Pancreas (tissue), 10 donors: ENCODE data around the gene CFDP1. TPM values are rescaled to one million over a fixed set of nuclear protein-coding genes. Genes with fewer than 3 reads are reported as not detected.

Source experiments
- ATAC-seq, 4 donors: fragments of 200-7000 bp; cut with Tn5 transposase; one replicate each; pipeline versions ENCODE4 v1.8.0 to v1.9.1; 2020; ENCODE audit warnings: mild to moderate bottlenecking in 4 of 4, moderate library complexity in 4 of 4
- DNase-seq, 6 donors: peaks; one replicate each; pipeline ENCODE4 v3.0.0-alpha.2; 2020
- FAIRE-seq: peaks from 2 replicates; lab custom pipeline; 2012; peaks lifted over from hg19 to GRCh38; lab: Jason Lieb, UNC
- H3K27ac ChIP-seq, 4 donors: fragments of 200-600 bp; sonication (generic); 1 replicate in 3 of 4; 2 replicates in 1 of 4; pipeline versions ENCODE4 v1.5.0 to v1.8.0; 2020
- H3K27me3 ChIP-seq, 4 donors: fragments of 200-600 bp; one replicate each; pipeline ENCODE4 v1.8.0; 2021
- H3K36me3 ChIP-seq, 3 donors: fragments of 200-600 bp; sonication (generic) in 1 of 3; one replicate each; pipeline versions ENCODE4 v1.5.0 to v1.8.0; 2020 to 2021
- H3K4me1 ChIP-seq, 3 donors: fragments of 200-600 bp; one replicate each; pipeline ENCODE4 v1.8.0; 2021
- H3K4me3 ChIP-seq, 4 donors: fragments of 200-600 bp; sonication (generic) in 2 of 4; one replicate each; pipeline versions ENCODE4 v1.5.0 to v1.8.0; 2020 to 2021
- H3K9me3 ChIP-seq, 4 donors: fragments of 200-600 bp; one replicate each; pipeline ENCODE4 v1.8.0; 2021
- WGBS, 2 donors: extraction: QIAGEN DNeasy Blood & Tissue Kit; methylation state at CpG; one replicate each; pipeline ENCODE4 v1.1.7; 2013; 5-methylcytosine and 5-hydroxymethylcytosine counted together
- intact Hi-C, 3 donors: fragments of 100-400 bp; cut with DNase I; formaldehyde crosslinking; loops; one replicate each; pipeline versions ENCODE4 v1.11.1 to v1.14.2; 2022
- polyA plus RNA-seq, 2 donors: library from polyadenylated mRNA; stranded (reverse); fragments of 200-250 nt; gene quantifications; one replicate each; pipeline ENCODE4 v1.2.3, GENCODE V29; 2013
- total RNA-seq, 6 donors: library from RNA; stranded (reverse); fragmentation: NEBNext Ultra II Directional in 4 of 6; extraction: Animal tissue kit (Norgen Biotek cat#: 25700) in 4 of 6; gene quantifications; one replicate each; pipeline versions ENCODE4 v1.2.1 to v1.2.4, GENCODE V29; 2021 to 2023
- TF ChIP-seq, protein P1 (sequence below), 4 donors: fragments of 200-600 bp; sonication (generic) in 3 of 4; IDR thresholded peaks; one replicate each; pipeline versions ENCODE4 v1.5.0 to v1.8.0; 2021; ENCODE audit warnings: antibody characterized with exemption in 4 of 4
- donor health status: healthy with polysubstance abuse.
- donor health status: DM: no; HTN: no; CAD: no; lungs with moderate emphysema.
- donor health status: DM: no; HTN: no; CAD: no.
- donor health status: control.
- donor health status: control.
- donor health status: Bipolar disorder and iron deficiency.
- donor health status: DM: yes; HTN: yes; CAD: no.
- donor health status: DM: no; HTN: no; CAD: no.
- donor health status: DM: no; HTN: no; CAD: no.
- donor health status: DM: yes; HTN: yes; CAD: no.

The CFDP1 gene
- total and polyA plus RNA-seq, 8 donors = 19.3 to 57.5 (median 25.6) TPM

DNA sequence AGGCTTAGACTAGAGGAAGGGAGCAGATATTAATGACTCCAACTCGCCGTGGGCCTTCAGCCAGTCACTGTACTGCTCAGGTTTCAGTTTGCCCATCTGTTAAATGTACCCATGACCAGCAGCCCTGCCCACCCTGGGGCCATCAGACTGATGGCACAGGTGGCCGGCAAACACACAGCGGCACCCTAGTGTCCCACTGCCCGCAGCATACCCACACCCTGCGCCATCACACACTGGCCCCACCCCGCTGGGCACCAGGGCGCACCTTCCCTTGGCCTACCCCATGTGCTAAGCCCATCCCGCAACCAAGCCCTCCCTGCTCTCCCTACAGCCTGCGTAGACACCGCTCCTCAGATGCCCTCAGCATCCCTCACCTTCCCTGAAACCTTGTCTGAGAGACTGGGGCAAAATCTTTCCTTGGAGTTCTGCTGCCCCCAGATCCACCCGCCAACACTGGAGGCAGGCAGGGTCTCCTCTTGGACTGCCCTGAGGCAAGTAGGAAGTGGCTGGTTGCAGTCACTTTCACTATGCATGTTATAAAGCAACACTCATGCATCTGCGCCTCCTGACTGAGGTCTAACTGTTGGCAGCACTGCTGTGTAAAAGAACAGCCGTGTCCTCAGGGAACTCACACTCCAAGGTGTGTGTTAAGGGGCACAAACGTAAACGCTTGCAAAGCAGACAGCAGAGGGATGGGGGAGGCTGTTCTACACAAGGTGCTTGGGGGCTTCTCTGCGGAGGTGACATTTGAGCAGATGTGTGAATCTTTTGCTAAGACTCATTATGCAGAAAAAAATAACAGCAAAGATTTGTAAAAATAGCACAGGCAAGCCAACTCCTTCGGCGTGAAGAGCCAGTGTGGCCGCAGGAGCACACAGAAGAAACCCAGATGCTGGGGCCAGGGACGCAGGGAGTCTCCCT is 175.2 kb downstream of the CFDP1 start:
- no peak for FAIRE-seq
- Histone ChIP-seq H3K9me3 (no peaks in the 10 kb centered on the region), H3K4me1 (peaks cover 3 to 20% (median 3%) of the 10 kb centered on the region in 3 donors), H3K36me3 (no peaks in the 10 kb centered on the region), H3K27me3 (no peaks in the 10 kb centered on the region), H3K27ac (no peak overlapping the region), H3K4me3 (no peak overlapping the region)
- TF ChIP-seq, protein P1, sequence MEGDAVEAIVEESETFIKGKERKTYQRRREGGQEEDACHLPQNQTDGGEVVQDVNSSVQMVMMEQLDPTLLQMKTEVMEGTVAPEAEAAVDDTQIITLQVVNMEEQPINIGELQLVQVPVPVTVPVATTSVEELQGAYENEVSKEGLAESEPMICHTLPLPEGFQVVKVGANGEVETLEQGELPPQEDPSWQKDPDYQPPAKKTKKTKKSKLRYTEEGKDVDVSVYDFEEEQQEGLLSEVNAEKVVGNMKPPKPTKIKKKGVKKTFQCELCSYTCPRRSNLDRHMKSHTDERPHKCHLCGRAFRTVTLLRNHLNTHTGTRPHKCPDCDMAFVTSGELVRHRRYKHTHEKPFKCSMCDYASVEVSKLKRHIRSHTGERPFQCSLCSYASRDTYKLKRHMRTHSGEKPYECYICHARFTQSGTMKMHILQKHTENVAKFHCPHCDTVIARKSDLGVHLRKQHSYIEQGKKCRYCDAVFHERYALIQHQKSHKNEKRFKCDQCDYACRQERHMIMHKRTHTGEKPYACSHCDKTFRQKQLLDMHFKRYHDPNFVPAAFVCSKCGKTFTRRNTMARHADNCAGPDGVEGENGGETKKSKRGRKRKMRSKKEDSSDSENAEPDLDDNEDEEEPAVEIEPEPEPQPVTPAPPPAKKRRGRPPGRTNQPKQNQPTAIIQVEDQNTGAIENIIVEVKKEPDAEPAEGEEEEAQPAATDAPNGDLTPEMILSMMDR (IDR thresholded peaks at IDR 0.05) = no peak
- no peak for ATAC-seq
- intact Hi-C loops = loop anchor here in 2 of 3 donors (10.0 kb wide), 1 partner anchor 47 kb away; no protein-coding TSS in a partner anchor
- peak in 1 of 6 donors; percentile 75 for DNase-seq
- WGBS, 2 donors = 83 to 88% methylated on average over 21 of the region's 21 CpGs

DNA sequence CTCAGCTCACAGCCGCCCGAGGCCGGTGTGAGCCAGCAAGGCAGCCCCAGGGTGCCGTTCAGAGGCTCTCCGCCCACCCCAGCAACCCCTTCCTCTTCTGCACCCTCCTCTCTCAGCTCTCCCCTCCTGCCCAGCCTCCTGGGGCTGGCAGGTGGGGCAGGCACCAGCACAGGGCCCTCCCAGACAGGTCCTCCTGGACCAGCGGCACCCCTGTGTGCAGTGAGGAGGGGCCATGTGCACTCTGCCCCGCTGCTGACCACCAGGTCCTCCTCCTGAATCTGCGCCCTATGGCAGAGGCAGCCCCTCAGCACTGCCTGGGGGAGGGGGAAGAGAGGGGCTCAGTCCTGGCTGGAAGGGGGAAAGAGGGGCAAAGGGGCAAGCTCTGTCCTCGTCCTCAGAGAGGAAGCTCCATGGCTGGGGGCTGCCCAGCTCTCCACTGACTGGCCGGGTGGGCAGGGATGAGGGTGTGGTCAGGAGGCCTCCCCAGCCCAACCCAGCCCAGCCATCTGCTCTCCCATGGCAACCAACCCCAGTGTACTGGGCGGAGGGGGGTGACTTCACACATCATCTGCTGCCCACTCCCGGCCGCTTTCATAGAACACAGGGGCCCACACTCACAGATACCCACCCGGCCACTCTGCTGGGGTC is 176.5 kb downstream of the CFDP1 start:
- peak in 3 of 4 donors; percentile 16 to 59 (median 56) for ATAC-seq
- TF ChIP-seq, protein P1 (IDR thresholded peaks at IDR 0.05) = no peak
- H3K9me3 ChIP-seq = no peaks in the 10 kb centered on the region
- H3K27ac ChIP-seq = peak overlapping the region; percentile 6 to 57 (median 20)
- intact Hi-C loops = loop anchor here in 2 of 3 donors (10.0 kb wide), 1 partner anchor 48 kb away; no protein-coding TSS in a partner anchor
- H3K4me1 ChIP-seq = peaks cover 0 to 19% (median 6%) of the 10 kb centered on the region in 3 donors
- H3K4me3 ChIP-seq = no peak overlapping the region
- 60 to 69% methylated on average over 14 of the region's 14 CpGs for WGBS, 2 donors
- FAIRE-seq = no peak
- H3K27me3 ChIP-seq = no peaks in the 10 kb centered on the region
- H3K36me3 ChIP-seq = no peaks in the 10 kb centered on the region
- peak in 3 of 6 donors; percentile 19 to 76 (median 40) for DNase-seq

DNA sequence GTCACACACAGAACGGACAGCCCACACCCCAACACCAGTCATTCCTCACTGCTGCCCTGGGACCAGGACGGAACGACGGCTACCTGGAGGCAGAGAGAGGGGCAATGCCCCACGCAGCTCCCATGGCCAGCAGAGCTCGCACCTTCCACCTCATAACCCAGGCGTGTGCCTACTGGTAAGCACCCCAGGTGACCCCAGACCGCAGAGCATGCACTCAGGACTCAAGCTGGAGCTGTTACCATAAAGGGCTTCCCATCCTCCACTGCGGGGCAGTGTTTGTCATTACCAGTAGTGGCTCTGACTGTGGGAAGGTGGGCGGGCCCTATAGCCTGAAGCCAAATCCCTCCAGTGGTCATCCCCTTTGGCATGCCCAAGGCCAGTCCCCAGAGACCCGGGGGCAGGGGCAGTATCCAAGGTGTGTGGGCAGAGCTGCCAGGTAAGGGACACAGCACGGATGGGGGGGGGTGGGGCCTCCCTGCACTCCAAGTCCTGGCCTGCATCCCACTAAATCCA is 177.2 kb downstream of the CFDP1 start:
- TF ChIP-seq, protein P1 (IDR thresholded peaks at IDR 0.05) = no peak
- no peak overlapping the region for H3K4me3 ChIP-seq
- ATAC-seq = peak in 1 of 4 donors; percentile 3

DNA sequence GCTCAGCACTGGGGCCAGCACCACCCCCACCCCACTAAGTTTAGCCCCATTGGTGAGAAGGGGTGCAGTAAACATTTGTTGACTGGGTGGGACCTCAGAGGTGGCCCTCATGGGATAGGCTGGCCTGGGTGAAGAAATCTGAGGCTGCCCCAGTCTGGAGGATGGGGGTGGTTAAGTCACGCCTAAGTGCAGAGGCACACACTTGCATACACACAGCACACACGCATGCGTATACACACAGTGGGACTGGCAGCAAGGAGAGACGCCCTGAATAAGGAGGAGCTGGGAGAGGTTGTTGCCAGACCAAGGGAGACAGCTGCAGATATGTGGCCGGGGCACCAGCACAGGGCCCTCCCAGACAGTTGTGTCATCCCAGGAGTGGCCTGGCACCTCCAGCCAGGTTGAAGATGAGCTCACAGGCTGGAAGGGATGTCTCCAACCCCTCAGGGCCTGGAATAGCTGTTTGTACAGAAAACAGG is 178.9 kb downstream of the CFDP1 start:
- H3K9me3 ChIP-seq = no peaks in the 10 kb centered on the region
- no peaks in the 10 kb centered on the region for H3K36me3 ChIP-seq
- H3K4me3 ChIP-seq = no peak overlapping the region
- no peak overlapping the region for H3K27ac ChIP-seq
- FAIRE-seq (no peak), DNase-seq (no peak), ATAC-seq (no peak)
- WGBS, 2 donors = 79 to 81% methylated on average over 5 of the region's 5 CpGs
- TF ChIP-seq, protein P1 (IDR thresholded peaks at IDR 0.05) = no peak
- no peaks in the 10 kb centered on the region for H3K27me3 ChIP-seq
- intact Hi-C loops = loop anchor here in 2 of 3 donors (10.0 kb wide), 1 partner anchor 50 kb away; no protein-coding TSS in a partner anchor
- H3K4me1 ChIP-seq = peaks cover 4 to 23% (median 14%) of the 10 kb centered on the region in 3 donors

More for the DNA sequence above, 177.2 kb downstream of the CFDP1 start:
- H3K9me3 ChIP-seq = no peaks in the 10 kb centered on the region
- intact Hi-C loops = loop anchor here in 2 of 3 donors (10.0 kb wide), 1 partner anchor 49 kb away; no protein-coding TSS in a partner anchor
- peaks cover 0 to 20% (median 6%) of the 10 kb centered on the region in 3 donors for H3K4me1 ChIP-seq
- FAIRE-seq (no peak), DNase-seq (peak in 3 of 6 donors; percentile 16 to 73 (median 47))
- peak overlapping the region in 3 of 4 donors; percentile 6 to 57 (median 19) for H3K27ac ChIP-seq
- H3K36me3 ChIP-seq = no peaks in the 10 kb centered on the region
- 73 to 75% methylated on average over 12 of the region's 12 CpGs for WGBS, 2 donors
- H3K27me3 ChIP-seq = no peaks in the 10 kb centered on the region
